GM12892 (cell line): ENCODE measurements around the gene CCR4.

Source experiments
- POLR2A ChIP-seq: IDR thresholded peaks from 2 replicates; pipeline ENCODE4 v1.6.1; 2011; ENCODE audit warnings: low read depth, low read length, control low read depth
- POLR2AphosphoS5 ChIP-seq: IDR thresholded peaks from 2 replicates; pipeline ENCODE4 v1.6.1; 2011; ENCODE audit warnings: low read depth, low read length, control low read depth
- TAF1 ChIP-seq: IDR thresholded peaks from 2 replicates; pipeline ENCODE4 v1.6.1; 2011; ENCODE audit warnings: low read depth, mild to moderate bottlenecking, control low read depth, low read length, borderline replicate concordance

GRCh38 chr3:32940726-32941125 lies 10.7 kb upstream of the CCR4 start:
- TF ChIP-seq TAF1 (no peak), POLR2AphosphoS5 (no peak), POLR2A (no peak)
